ENCODE data around the gene ATP5ME.

DNA sequence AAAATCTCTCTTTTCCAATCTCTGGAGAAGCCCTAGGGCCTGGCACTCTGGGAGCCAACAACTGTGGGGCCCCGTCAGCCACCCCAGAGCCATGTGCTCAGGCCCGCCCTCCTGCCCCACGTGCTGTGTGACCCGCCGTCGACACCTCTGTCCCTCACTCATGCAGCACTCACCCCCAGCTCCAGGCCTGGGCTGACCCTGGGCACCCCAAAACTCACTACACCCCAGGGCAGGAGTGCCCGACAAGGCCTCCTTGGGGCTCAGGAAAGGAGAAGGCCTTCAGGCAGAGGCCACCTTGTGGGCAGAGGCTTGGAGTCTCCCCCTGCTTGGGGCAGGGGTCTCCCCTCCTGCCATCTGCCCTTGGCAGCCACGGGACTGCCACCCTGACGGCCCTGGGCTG, 6.0 kb upstream of the ATP5ME start:
- TF ChIP-seq OSR1 (CRISPR knock-in tag; IDR thresholded peaks at IDR 0.05) (no peak), CSDC2 (CRISPR knock-in tag; IDR thresholded peaks at IDR 0.05) (no peak), CREB5 (CRISPR knock-in tag; IDR thresholded peaks at IDR 0.05; ENCODE audit: low read depth) (no peak), ZC3H10 (CRISPR knock-in tag; IDR thresholded peaks at IDR 0.05) (no peak), SNAI2 (CRISPR knock-in tag; IDR thresholded peaks at IDR 0.05) (no peak)

Data from SK-N-SH treated with all-trans-retinoic acid at 6 μM for 48 hours (cell line).